HepG2 (cell line): ENCODE results near the gene AGGF1.

Experiments used
- FIP1L1 ChIP-seq: fragments of 200-400 bp; formaldehyde crosslinking; IDR thresholded peaks from 2 replicates; pipeline ENCODE4 v1.6.1; 2018; ENCODE audit warnings: low read depth, mild to moderate bottlenecking, low read length, moderate library complexity, borderline replicate concordance; ENCODE audit not compliant: insufficient read depth
- NCOA1 ChIP-seq: sonication (generic); formaldehyde crosslinking; IDR thresholded peaks from 2 replicates; pipeline ENCODE4 v1.9.0; 2021; ENCODE audit warnings: missing genetic modification reagents
- NR2C2 ChIP-seq: sonication (generic); formaldehyde crosslinking; IDR thresholded peaks from 2 replicates; pipeline ENCODE4 v1.4.0; 2020; ENCODE audit warnings: missing genetic modification reagents, mild to moderate bottlenecking, moderate library complexity, borderline replicate concordance
- TCF7L2 ChIP-seq: IDR thresholded peaks from 2 replicates; pipeline ENCODE4 v1.6.1; 2011; ENCODE audit warnings: mild to moderate bottlenecking, low read depth, low read length, moderate library complexity
- ZNF274 ChIP-seq: sonication (generic); formaldehyde crosslinking; IDR thresholded peaks from 2 replicates; pipeline ENCODE4 v1.5.1; 2020; ENCODE audit warnings: mild to moderate bottlenecking, missing genetic modification reagents
- ZNF282 ChIP-seq: fragments of 450-650 bp; IDR thresholded peaks from 2 replicates; pipeline ENCODE4 v1.6.1; 2018; ENCODE audit not compliant: partially characterized antibody
- ZNF33A ChIP-seq: sonication (generic); formaldehyde crosslinking; IDR thresholded peaks from 2 replicates; pipeline ENCODE4 v1.5.1; 2020; ENCODE audit warnings: missing genetic modification reagents, mild to moderate bottlenecking, moderate library complexity, borderline replicate concordance
- TF ChIP-seq, protein P1 (sequence below): sonication (generic); formaldehyde crosslinking; IDR thresholded peaks from 2 replicates; pipeline ENCODE4 v1.9.0; 2021; ENCODE audit warnings: missing genetic modification reagents, borderline replicate concordance
- TF ChIP-seq, protein P2 (sequence below), 2 experiments: IDR thresholded peaks; 2 replicates each; pipeline ENCODE4 v1.6.1; 2011 to 2012; ENCODE audit warnings: low read length in 2 of 2, borderline replicate concordance in 1 of 2, low read depth in 1 of 2, mild to moderate bottlenecking in 1 of 2, moderate library complexity in 1 of 2

DNA sequence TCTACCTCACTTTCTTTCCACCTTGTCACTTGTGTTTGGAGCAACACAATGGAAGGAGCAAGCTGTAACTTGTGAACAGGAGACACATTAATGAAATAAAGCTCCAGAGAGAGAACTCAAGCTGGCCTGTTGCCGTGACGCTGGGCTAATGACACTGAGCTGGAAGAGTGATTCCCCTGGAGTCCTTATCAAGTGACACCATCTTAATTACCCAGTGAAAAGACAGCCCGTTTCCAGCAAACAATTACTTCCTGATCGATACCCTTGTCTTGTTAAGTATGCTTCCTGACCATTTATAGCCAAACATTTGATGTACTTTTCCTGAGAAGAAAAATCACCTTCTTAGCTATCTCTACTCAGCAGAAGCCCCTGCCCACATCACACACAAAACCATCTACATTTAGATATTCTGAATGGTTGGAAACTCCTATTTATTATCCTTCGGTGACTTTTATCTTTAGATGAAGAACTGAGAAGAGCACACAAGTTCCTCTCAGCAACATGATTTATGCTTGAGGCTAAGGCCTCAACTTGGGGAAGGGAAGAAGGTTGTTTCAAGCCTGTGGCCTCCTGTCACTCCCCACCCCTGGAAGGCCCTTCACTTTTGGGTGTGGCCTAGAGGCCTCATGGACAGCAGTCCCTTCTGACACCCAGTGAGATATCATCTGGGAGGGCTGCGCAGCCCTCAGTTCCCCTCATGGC lies 43.2 kb upstream of the AGGF1 start:
- TF ChIP-seq, protein P1, sequence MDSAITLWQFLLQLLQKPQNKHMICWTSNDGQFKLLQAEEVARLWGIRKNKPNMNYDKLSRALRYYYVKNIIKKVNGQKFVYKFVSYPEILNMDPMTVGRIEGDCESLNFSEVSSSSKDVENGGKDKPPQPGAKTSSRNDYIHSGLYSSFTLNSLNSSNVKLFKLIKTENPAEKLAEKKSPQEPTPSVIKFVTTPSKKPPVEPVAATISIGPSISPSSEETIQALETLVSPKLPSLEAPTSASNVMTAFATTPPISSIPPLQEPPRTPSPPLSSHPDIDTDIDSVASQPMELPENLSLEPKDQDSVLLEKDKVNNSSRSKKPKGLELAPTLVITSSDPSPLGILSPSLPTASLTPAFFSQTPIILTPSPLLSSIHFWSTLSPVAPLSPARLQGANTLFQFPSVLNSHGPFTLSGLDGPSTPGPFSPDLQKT (CRISPR knock-in tag): no peak
- TF ChIP-seq ZNF33A (no peak), NCOA1 (CRISPR knock-in tag) (no peak), TCF7L2 (no peak), FIP1L1 (no peak), ZNF282 (no peak), ZNF274 (no peak), NR2C2 (CRISPR knock-in tag) (no peak)
- TF ChIP-seq, protein P2, sequence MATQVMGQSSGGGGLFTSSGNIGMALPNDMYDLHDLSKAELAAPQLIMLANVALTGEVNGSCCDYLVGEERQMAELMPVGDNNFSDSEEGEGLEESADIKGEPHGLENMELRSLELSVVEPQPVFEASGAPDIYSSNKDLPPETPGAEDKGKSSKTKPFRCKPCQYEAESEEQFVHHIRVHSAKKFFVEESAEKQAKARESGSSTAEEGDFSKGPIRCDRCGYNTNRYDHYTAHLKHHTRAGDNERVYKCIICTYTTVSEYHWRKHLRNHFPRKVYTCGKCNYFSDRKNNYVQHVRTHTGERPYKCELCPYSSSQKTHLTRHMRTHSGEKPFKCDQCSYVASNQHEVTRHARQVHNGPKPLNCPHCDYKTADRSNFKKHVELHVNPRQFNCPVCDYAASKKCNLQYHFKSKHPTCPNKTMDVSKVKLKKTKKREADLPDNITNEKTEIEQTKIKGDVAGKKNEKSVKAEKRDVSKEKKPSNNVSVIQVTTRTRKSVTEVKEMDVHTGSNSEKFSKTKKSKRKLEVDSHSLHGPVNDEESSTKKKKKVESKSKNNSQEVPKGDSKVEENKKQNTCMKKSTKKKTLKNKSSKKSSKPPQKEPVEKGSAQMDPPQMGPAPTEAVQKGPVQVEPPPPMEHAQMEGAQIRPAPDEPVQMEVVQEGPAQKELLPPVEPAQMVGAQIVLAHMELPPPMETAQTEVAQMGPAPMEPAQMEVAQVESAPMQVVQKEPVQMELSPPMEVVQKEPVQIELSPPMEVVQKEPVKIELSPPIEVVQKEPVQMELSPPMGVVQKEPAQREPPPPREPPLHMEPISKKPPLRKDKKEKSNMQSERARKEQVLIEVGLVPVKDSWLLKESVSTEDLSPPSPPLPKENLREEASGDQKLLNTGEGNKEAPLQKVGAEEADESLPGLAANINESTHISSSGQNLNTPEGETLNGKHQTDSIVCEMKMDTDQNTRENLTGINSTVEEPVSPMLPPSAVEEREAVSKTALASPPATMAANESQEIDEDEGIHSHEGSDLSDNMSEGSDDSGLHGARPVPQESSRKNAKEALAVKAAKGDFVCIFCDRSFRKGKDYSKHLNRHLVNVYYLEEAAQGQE (IDR thresholded peaks at IDR 0.05; ENCODE audit: borderline replicate concordance in 1 of 2, low read depth in 1 of 2, low read length in 2 of 2): no peak
